Osteoblast (primary cell): Measurements from ENCODE around the gene GNAT1. TPM values are rescaled to one million over a fixed set of nuclear protein-coding genes. Genes with fewer than 3 reads are reported as not detected.

Experiments used
- DNase-seq: peaks from one replicate; pipeline ENCODE4 v3.0.0; 2011; ENCODE audit warnings: low spot score, mixed read lengths; ENCODE audit not compliant: insufficient read length; ENCODE audit errors: missing footprints
- H2AFZ ChIP-seq: 2 replicates; pipeline ENCODE4 v1.6.0; 2011; ENCODE audit warnings: mild to moderate bottlenecking, low read length
- H3K27ac ChIP-seq: 2 replicates; pipeline ENCODE4 v1.5.1; 2011; ENCODE audit warnings: mild to moderate bottlenecking, low read depth, low read length, moderate library complexity
- H3K27me3 ChIP-seq: 2 replicates; pipeline ENCODE4 v1.6.0; 2012; ENCODE audit warnings: mild to moderate bottlenecking, control low read depth, inconsistent platforms, low read length, moderate library complexity; ENCODE audit not compliant: insufficient read depth
- H3K36me3 ChIP-seq: 2 replicates; pipeline ENCODE4 v1.5.1; 2011; ENCODE audit warnings: mild to moderate bottlenecking, low read length, control low read depth, moderate library complexity; ENCODE audit not compliant: insufficient read depth
- H3K4me1 ChIP-seq: 2 replicates; pipeline ENCODE4 v1.5.1; 2011; ENCODE audit warnings: mild to moderate bottlenecking, low read length, control low read depth, moderate library complexity; ENCODE audit not compliant: insufficient read depth
- H3K4me2 ChIP-seq: 2 replicates; pipeline ENCODE4 v1.6.0; 2011; ENCODE audit warnings: mild to moderate bottlenecking, low read length; ENCODE audit not compliant: insufficient read depth
- H3K4me3 ChIP-seq: fragments of 200-600 bp; sonication (generic); 3 replicates; pipeline ENCODE4 v1.5.1; 2012; ENCODE audit warnings: mild to moderate bottlenecking, low read length, inconsistent platforms; ENCODE audit not compliant: insufficient read depth
- H3K79me2 ChIP-seq: 2 replicates; pipeline ENCODE4 v1.6.0; 2012; ENCODE audit warnings: mild to moderate bottlenecking, low read length, control low read depth, inconsistent platforms; ENCODE audit not compliant: insufficient read depth
- H3K9me3 ChIP-seq: 2 replicates; pipeline ENCODE4 v1.5.1; 2011; ENCODE audit warnings: low read depth, low read length, control low read depth
- H4K20me1 ChIP-seq: 2 replicates; pipeline ENCODE4 v1.6.0; 2012; ENCODE audit warnings: mild to moderate bottlenecking, low read length, control low read depth; ENCODE audit not compliant: insufficient read depth
- total RNA-seq: library from RNA; depleted of rRNA; stranded (reverse); fragments of >200 nt; gene quantifications from 2 replicates; pipeline ENCODE4 v1.2.3, GENCODE V29; 2012
- TF ChIP-seq, protein P1 (sequence below): IDR thresholded peaks from 2 replicates; pipeline ENCODE4 v1.5.1; 2011; ENCODE audit warnings: mild to moderate bottlenecking, low read depth, low read length, moderate library complexity; ENCODE audit errors: extremely low read depth

The GNAT1 gene
- total RNA-seq, 1 donor = not detected

DNA sequence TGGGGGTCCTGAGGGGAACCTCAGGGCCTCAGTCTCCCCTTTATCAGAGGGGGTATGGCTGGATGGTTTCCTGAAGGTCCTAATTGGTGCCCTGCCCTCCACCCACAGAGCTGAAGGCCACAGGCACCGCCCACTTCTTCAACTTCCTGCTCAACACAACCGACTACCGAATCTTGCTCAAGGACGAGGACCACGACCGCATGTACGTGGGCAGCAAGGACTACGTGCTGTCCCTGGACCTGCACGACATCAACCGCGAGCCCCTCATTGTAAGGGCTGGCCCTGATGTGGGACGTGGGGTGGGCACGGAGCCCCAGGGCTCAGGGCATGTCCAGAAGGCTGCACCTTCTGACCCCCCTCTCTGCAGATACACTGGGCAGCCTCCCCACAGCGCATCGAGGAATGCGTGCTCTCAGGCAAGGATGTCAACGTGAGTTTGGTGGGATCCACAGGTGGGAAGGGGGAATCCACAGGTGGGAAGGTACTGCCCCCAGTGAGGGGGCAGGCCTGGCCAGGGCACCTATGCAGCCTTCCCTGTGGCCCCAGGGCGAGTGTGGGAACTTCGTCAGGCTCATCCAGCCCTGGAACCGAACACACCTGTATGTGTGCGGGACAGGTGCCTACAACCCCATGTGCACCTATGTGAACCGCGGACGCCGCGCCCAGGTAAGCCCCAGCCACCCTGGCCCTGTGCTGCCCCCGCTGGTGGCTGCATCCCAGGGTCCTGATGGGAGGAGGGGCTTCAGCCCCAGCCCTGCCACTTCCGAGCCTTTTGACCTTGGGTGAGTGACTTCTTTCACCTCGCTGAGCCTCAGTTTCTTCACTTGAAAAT, 17.5 kb upstream of the GNAT1 start:
- Histone ChIP-seq H3K27me3 (no peaks in the 10 kb centered on the region), H2AFZ (no peak overlapping the region), H4K20me1 (no peaks in the 10 kb centered on the region), H3K36me3 (peaks cover 5% of the 10 kb centered on the region), H3K27ac (no peak overlapping the region), H3K4me1 (peaks cover 12% of the 10 kb centered on the region), H3K79me2 (peaks cover 34% of the 10 kb centered on the region), H3K4me2 (no peak overlapping the region), H3K9me3 (no peaks in the 10 kb centered on the region), H3K4me3 (no peak overlapping the region)
- TF ChIP-seq, protein P1, sequence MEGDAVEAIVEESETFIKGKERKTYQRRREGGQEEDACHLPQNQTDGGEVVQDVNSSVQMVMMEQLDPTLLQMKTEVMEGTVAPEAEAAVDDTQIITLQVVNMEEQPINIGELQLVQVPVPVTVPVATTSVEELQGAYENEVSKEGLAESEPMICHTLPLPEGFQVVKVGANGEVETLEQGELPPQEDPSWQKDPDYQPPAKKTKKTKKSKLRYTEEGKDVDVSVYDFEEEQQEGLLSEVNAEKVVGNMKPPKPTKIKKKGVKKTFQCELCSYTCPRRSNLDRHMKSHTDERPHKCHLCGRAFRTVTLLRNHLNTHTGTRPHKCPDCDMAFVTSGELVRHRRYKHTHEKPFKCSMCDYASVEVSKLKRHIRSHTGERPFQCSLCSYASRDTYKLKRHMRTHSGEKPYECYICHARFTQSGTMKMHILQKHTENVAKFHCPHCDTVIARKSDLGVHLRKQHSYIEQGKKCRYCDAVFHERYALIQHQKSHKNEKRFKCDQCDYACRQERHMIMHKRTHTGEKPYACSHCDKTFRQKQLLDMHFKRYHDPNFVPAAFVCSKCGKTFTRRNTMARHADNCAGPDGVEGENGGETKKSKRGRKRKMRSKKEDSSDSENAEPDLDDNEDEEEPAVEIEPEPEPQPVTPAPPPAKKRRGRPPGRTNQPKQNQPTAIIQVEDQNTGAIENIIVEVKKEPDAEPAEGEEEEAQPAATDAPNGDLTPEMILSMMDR = no peak
- DNase-seq = no peak

DNA sequence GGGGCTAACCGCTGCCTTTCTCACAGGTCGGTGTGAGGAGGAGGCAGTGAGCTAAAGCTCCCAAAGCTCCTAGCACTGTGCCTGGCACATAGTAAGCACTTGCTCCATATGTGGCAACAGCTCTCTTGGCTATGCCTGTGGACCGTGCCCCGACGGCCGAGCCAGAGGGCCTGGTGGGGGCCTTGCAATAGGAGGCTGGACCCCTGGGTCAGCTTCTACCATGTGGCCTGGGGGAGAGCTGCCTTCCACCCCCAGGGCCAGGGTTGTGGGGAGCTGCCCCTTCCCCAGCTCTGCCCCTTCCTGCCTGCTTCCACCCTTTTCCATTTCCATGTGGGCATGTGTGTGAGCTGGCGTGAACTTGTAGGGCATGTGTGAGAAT, 16.9 kb upstream of the GNAT1 start:
- H3K36me3 ChIP-seq = peaks cover 5% of the 10 kb centered on the region
- no peak for DNase-seq
- TF ChIP-seq, protein P1 = no peak
- no peak overlapping the region for H3K4me2 ChIP-seq
- no peaks in the 10 kb centered on the region for H3K9me3 ChIP-seq
- H3K27me3 ChIP-seq = no peaks in the 10 kb centered on the region
- H3K4me1 ChIP-seq = peaks cover 12% of the 10 kb centered on the region
- no peak overlapping the region for H3K27ac ChIP-seq
- no peak overlapping the region for H3K4me3 ChIP-seq
- no peaks in the 10 kb centered on the region for H4K20me1 ChIP-seq
- H3K79me2 ChIP-seq = peaks cover 28% of the 10 kb centered on the region
- H2AFZ ChIP-seq = no peak overlapping the region

DNA sequence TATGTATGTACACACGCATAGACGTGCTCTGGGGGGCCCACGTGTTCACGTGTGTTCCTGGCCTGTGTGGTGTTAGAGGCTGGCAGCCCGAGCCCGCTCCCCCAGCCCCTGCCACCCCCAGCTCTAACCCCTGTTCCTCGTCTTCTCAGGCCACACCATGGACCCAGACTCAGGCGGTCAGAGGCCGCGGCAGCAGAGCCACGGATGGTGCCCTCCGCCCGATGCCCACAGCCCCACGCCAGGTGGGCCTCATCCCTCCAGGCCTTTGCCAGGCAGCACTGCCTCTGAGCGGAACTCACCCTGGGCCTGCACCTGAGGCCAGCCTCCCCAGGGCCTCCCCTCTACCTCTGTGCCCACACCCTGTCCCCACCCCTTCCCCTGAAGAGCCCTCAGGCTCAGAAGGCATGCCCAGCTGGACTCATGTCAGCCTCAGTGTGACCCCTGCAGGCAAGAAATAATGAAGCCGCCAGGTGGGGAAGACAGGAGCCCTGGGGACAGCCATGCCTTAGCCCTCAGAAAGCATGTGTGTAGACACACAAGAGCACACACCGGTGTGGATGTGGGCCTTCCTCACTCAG, 16.4 kb upstream of the GNAT1 start:
- no peaks in the 10 kb centered on the region for H3K9me3 ChIP-seq
- H3K27me3 ChIP-seq = no peaks in the 10 kb centered on the region
- TF ChIP-seq, protein P1 = no peak
- H3K4me2 ChIP-seq = no peak overlapping the region
- H3K4me1 ChIP-seq = peaks cover 12% of the 10 kb centered on the region
- H4K20me1 ChIP-seq = no peaks in the 10 kb centered on the region
- H2AFZ ChIP-seq = no peak overlapping the region
- H3K36me3 ChIP-seq = peaks cover 5% of the 10 kb centered on the region
- DNase-seq = no peak
- no peak overlapping the region for H3K27ac ChIP-seq
- H3K4me3 ChIP-seq = no peak overlapping the region
- peaks cover 22% of the 10 kb centered on the region for H3K79me2 ChIP-seq

DNA sequence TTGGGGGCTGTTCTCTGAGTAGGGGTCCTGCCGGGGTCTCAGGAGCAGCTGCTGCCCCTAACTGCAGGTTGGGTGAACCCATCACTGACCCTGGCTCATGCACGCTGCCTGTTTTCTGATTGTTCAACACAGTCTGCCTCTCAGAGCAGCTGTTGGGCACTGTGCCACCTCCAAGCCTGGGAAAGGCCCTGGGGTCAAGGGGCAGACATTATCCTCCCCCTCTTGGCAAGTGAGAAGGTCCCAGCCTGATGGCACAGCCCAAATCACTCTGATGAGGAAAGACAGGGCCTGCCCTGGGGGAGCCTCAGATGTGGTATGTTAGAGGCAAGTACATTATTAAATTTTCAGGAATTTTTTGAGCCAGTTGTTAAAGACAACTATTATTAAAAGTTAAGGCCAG, 14.1 kb upstream of the GNAT1 start:
- TF ChIP-seq, protein P1 = no peak
- no peak for DNase-seq
- no peaks in the 10 kb centered on the region for H3K79me2 ChIP-seq

More for the DNA sequence above, 14.1 kb upstream of the GNAT1 start:
- Histone ChIP-seq H3K4me3 (no peak overlapping the region), H3K4me1 (no peaks in the 10 kb centered on the region), H3K36me3 (peaks cover 5% of the 10 kb centered on the region), H3K4me2 (no peak overlapping the region), H3K27me3 (no peaks in the 10 kb centered on the region), H4K20me1 (no peaks in the 10 kb centered on the region), H2AFZ (no peak overlapping the region), H3K9me3 (no peaks in the 10 kb centered on the region), H3K27ac (no peak overlapping the region)
